Panc1 (cell line): Measurements from ENCODE around the gene FARSB.

Experiments
- POLR2AphosphoS5 ChIP-seq: IDR thresholded peaks from 2 replicates; pipeline ENCODE4 v1.6.1; 2012; ENCODE audit warnings: mild to moderate bottlenecking, low read depth, low read length, moderate library complexity
- TCF7L2 ChIP-seq: IDR thresholded peaks from 2 replicates; pipeline ENCODE4 v1.6.1; 2011; ENCODE audit warnings: mild to moderate bottlenecking, low read depth, low read length, inconsistent platforms
- TF ChIP-seq, protein P1 (sequence below): fragments of 450-650 bp; IDR thresholded peaks from 2 replicates; pipeline ENCODE4 v1.5.1; 2017; ENCODE audit warnings: mild to moderate bottlenecking
- TF ChIP-seq, protein P2 (sequence below), 2 experiments: IDR thresholded peaks; 2 replicates each; pipeline ENCODE4 v1.6.1; 2011 to 2012; ENCODE audit warnings: low read depth in 2 of 2, control low read depth in 1 of 2, low read length in 1 of 2, mild to moderate bottlenecking in 1 of 2, moderate library complexity in 1 of 2; ENCODE audit not compliant: insufficient read depth in 1 of 2

DNA sequence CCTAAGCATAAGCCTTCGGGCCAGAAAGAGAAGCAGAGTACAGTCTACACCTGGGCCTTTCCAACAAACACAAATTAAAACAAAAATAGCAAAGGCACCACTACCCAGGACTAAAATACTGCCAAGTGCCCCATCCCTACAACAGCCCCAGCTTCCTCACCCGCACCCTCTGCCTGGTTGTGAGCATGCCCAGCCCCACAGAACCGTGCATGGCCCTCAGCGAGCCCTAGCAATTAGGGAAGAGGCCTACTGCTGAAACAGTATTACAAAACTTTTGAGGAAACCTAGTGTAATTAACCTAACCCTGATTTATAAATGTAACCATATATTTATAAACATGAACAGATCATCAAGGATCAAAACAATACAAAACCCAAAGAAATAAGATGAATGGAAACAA lies 44.2 kb downstream of the FARSB start:
- TF ChIP-seq, protein P1, sequence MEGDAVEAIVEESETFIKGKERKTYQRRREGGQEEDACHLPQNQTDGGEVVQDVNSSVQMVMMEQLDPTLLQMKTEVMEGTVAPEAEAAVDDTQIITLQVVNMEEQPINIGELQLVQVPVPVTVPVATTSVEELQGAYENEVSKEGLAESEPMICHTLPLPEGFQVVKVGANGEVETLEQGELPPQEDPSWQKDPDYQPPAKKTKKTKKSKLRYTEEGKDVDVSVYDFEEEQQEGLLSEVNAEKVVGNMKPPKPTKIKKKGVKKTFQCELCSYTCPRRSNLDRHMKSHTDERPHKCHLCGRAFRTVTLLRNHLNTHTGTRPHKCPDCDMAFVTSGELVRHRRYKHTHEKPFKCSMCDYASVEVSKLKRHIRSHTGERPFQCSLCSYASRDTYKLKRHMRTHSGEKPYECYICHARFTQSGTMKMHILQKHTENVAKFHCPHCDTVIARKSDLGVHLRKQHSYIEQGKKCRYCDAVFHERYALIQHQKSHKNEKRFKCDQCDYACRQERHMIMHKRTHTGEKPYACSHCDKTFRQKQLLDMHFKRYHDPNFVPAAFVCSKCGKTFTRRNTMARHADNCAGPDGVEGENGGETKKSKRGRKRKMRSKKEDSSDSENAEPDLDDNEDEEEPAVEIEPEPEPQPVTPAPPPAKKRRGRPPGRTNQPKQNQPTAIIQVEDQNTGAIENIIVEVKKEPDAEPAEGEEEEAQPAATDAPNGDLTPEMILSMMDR: no peak
- TF ChIP-seq POLR2AphosphoS5: no peak
- no peak for TF ChIP-seq TCF7L2
- TF ChIP-seq, protein P2, sequence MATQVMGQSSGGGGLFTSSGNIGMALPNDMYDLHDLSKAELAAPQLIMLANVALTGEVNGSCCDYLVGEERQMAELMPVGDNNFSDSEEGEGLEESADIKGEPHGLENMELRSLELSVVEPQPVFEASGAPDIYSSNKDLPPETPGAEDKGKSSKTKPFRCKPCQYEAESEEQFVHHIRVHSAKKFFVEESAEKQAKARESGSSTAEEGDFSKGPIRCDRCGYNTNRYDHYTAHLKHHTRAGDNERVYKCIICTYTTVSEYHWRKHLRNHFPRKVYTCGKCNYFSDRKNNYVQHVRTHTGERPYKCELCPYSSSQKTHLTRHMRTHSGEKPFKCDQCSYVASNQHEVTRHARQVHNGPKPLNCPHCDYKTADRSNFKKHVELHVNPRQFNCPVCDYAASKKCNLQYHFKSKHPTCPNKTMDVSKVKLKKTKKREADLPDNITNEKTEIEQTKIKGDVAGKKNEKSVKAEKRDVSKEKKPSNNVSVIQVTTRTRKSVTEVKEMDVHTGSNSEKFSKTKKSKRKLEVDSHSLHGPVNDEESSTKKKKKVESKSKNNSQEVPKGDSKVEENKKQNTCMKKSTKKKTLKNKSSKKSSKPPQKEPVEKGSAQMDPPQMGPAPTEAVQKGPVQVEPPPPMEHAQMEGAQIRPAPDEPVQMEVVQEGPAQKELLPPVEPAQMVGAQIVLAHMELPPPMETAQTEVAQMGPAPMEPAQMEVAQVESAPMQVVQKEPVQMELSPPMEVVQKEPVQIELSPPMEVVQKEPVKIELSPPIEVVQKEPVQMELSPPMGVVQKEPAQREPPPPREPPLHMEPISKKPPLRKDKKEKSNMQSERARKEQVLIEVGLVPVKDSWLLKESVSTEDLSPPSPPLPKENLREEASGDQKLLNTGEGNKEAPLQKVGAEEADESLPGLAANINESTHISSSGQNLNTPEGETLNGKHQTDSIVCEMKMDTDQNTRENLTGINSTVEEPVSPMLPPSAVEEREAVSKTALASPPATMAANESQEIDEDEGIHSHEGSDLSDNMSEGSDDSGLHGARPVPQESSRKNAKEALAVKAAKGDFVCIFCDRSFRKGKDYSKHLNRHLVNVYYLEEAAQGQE (IDR thresholded peaks at IDR 0.05; ENCODE audit: insufficient read depth in 1 of 2, low read depth in 2 of 2, low read length in 1 of 2): no peak
